ENCODE results near the gene C1orf87. TPM values are rescaled to one million over a fixed set of nuclear protein-coding genes. Genes with fewer than 3 reads are reported as not detected.

Gene C1orf87
- total RNA-seq, 2 donors from 2014 or later, result not detected

GRCh38 chr1:59990470-59990869 lies 83.1 kb downstream of the C1orf87 start:
- Histone ChIP-seq H3K36me3 (no peaks in the 10 kb centered on the region), H3K4me1 (no peaks in the 10 kb centered on the region), H3K27ac (no peak overlapping the region), H3K27me3 (no peaks in the 10 kb centered on the region), H3K9me3 (no peaks in the 10 kb centered on the region), H3K4me3 (no peak overlapping the region)
- DNase-seq (ENCODE audit: low spot score), result no peak
- no peak for TF ChIP-seq CTCF (IDR thresholded peaks at IDR 0.05)

GRCh38 chr1:59986516-59987310 lies 86.9 kb downstream of the C1orf87 start:
- no peaks in the 10 kb centered on the region for H3K27me3 ChIP-seq
- H3K27ac ChIP-seq, result no peak overlapping the region
- DNase-seq (ENCODE audit: low spot score), result no peak

GRCh38 chr1:59985911-59986515 lies 87.6 kb downstream of the C1orf87 start:
- no peak for DNase-seq (ENCODE audit: low spot score)
- Histone ChIP-seq H3K36me3 (no peaks in the 10 kb centered on the region), H3K4me1 (no peaks in the 10 kb centered on the region), H3K27ac (no peak overlapping the region), H3K9me3 (no peaks in the 10 kb centered on the region), H3K4me3 (no peak overlapping the region), H3K27me3 (no peaks in the 10 kb centered on the region)
- TF ChIP-seq CTCF (IDR thresholded peaks at IDR 0.05), result no peak

More at GRCh38 chr1:59986516-59987310, 86.9 kb downstream of the C1orf87 start:
- no peak overlapping the region for H3K4me3 ChIP-seq
- H3K9me3 ChIP-seq, result no peaks in the 10 kb centered on the region
- no peaks in the 10 kb centered on the region for H3K36me3 ChIP-seq
- no peak for TF ChIP-seq CTCF (IDR thresholded peaks at IDR 0.05)
- H3K4me1 ChIP-seq, result no peaks in the 10 kb centered on the region

GRCh38 chr1:59979666-59980065 lies 93.9 kb downstream of the C1orf87 start:
- H3K4me3 ChIP-seq, result no peak overlapping the region
- H3K27ac ChIP-seq, result no peak overlapping the region
- TF ChIP-seq CTCF (IDR thresholded peaks at IDR 0.05), result no peak
- no peaks in the 10 kb centered on the region for H3K9me3 ChIP-seq
- no peak for DNase-seq (ENCODE audit: low spot score)
- no peaks in the 10 kb centered on the region for H3K36me3 ChIP-seq
- H3K27me3 ChIP-seq, result no peaks in the 10 kb centered on the region
- H3K4me1 ChIP-seq, result no peaks in the 10 kb centered on the region

GRCh38 chr1:59978511-59978910 lies 95.1 kb downstream of the C1orf87 start:
- no peak for DNase-seq (ENCODE audit: low spot score)
- Histone ChIP-seq H3K27me3 (no peaks in the 10 kb centered on the region), H3K9me3 (no peaks in the 10 kb centered on the region), H3K27ac (no peak overlapping the region), H3K4me3 (no peak overlapping the region), H3K36me3 (no peaks in the 10 kb centered on the region), H3K4me1 (no peaks in the 10 kb centered on the region)
- TF ChIP-seq CTCF (IDR thresholded peaks at IDR 0.05), result no peak
